IPS-NIHi7 (cell line): ENCODE results near the gene C4BPA.
A peak's percentile ranks its signal among the peaks of the same experiment; 100 is the strongest.

Source experiments
- DNase-seq: peaks from one replicate; pipeline ENCODE4 v3.0.0; 2012; ENCODE audit warnings: mixed read lengths; ENCODE audit errors: extremely low spot score

Gene C4BPA

GRCh38 chr1:207077470-207078377 is 26.3 kb upstream of the C4BPA start:
- peak; percentile 78 for DNase-seq

- no peak for DNase-seq
Measured at GRCh38 chr1:207078578-207079132, 25.4 kb upstream of the C4BPA start.

GRCh38 chr1:207079706-207080241 is 24.3 kb upstream of the C4BPA start:
- no peak for DNase-seq

GRCh38 chr1:207081088-207081487 is 22.9 kb upstream of the C4BPA start:
- no peak for DNase-seq

GRCh38 chr1:207081806-207082205 is 22.2 kb upstream of the C4BPA start:
- DNase-seq, result no peak

GRCh38 chr1:207084232-207084631 is 19.8 kb upstream of the C4BPA start:
- DNase-seq, result no peak

- peak; percentile 81 for DNase-seq
Measured at GRCh38 chr1:207084701-207085180, 19.3 kb upstream of the C4BPA start.

GRCh38 chr1:207085887-207086286 is 18.1 kb upstream of the C4BPA start:
- DNase-seq, result no peak

- no peak for DNase-seq
Measured at GRCh38 chr1:207088161-207088560, 15.9 kb upstream of the C4BPA start.

GRCh38 chr1:207088701-207089626 is 15.1 kb upstream of the C4BPA start, which contains the start of gene C4BPB:
TSS of gene C4BPB (plus strand) at chr1:207088860. CDS start at chr1:207089532, 672 bp downstream.
- no peak for DNase-seq

GRCh38 chr1:207089627-207090355 is 14.2 kb upstream of the C4BPA start:
- no peak for DNase-seq

- DNase-seq, result no peak
Measured at GRCh38 chr1:207091200-207091908, 12.7 kb upstream of the C4BPA start.

- DNase-seq, result no peak
Measured at GRCh38 chr1:207093944-207094343, 10.1 kb upstream of the C4BPA start.

- DNase-seq, result no peak
Measured at GRCh38 chr1:207097871-207098324, 6.1 kb upstream of the C4BPA start.

GRCh38 chr1:207101720-207102119 is 2.3 kb upstream of the C4BPA start:
- DNase-seq, result no peak

- no peak for DNase-seq
Measured at GRCh38 chr1:207102146-207102545, 1.9 kb upstream of the C4BPA start.

- DNase-seq, result no peak
Measured at GRCh38 chr1:207102659-207103058, 1.4 kb upstream of the C4BPA start.

GRCh38 chr1:207109004-207109403 is 5.0 kb downstream of the C4BPA start:
- DNase-seq, result no peak

GRCh38 chr1:207112616-207113296 is 8.7 kb downstream of the C4BPA start:
- DNase-seq, result no peak

- DNase-seq, result no peak
Measured at GRCh38 chr1:207115269-207115668, 11.2 kb downstream of the C4BPA start.
